Aorta (tissue), 5 donors: Measurements from ENCODE around the gene GPER1. TPM values are rescaled to one million over a fixed set of nuclear protein-coding genes. Genes with fewer than 3 reads are reported as not detected.

Experiments used
- ATAC-seq: fragments of 200-7000 bp; cut with Tn5 transposase; one replicate; pipeline ENCODE4 v1.9.1; 2022; ENCODE audit warnings: moderate library complexity; ENCODE audit not compliant: low FRiP score
- DNase-seq, 2 donors: peaks; one replicate each; pipeline ENCODE4 v3.0.0-alpha.2; 2020
- H3K27ac ChIP-seq, 2 donors: one replicate each; pipeline ENCODE4 v1.5.1; 2013; ENCODE audit warnings: low read length in 2 of 2, mild to moderate bottlenecking in 2 of 2, moderate library complexity in 2 of 2, control low read depth in 1 of 2, inconsistent platforms in 1 of 2, low read depth in 1 of 2
- H3K27me3 ChIP-seq, 2 donors: one replicate each; pipeline ENCODE4 v1.6.1; 2013; ENCODE audit warnings: control low read depth in 1 of 2, low read length in 1 of 2, mild to moderate bottlenecking in 1 of 2, moderate library complexity in 1 of 2; ENCODE audit not compliant: insufficient read depth in 2 of 2, control insufficient read depth in 1 of 2
- H3K36me3 ChIP-seq, 2 donors: one replicate each; pipeline ENCODE4 v1.6.1; 2013; ENCODE audit warnings: control low read depth in 1 of 2, low read length in 1 of 2, mild to moderate bottlenecking in 1 of 2; ENCODE audit not compliant: insufficient read depth in 2 of 2, control insufficient read depth in 1 of 2
- H3K4me1 ChIP-seq, 2 donors: one replicate each; pipeline ENCODE4 v1.6.1; 2013; ENCODE audit warnings: low read length in 2 of 2, control low read depth in 1 of 2, mild to moderate bottlenecking in 1 of 2, moderate library complexity in 1 of 2; ENCODE audit not compliant: insufficient read depth in 2 of 2, control insufficient read depth in 1 of 2
- H3K4me3 ChIP-seq, 2 donors: one replicate each; pipeline ENCODE4 v1.5.1; 2013; ENCODE audit warnings: low read length in 2 of 2, control low read depth in 1 of 2, mild to moderate bottlenecking in 1 of 2
- H3K9me3 ChIP-seq: one replicate; pipeline ENCODE4 v1.6.1; 2013; ENCODE audit warnings: mild to moderate bottlenecking, low read length; ENCODE audit not compliant: control insufficient read depth
- WGBS, 2 donors: extraction: QIAGEN DNeasy Blood & Tissue Kit; methylation state at CpG; one replicate each; pipeline ENCODE4 v1.1.7; 2013; 5-methylcytosine and 5-hydroxymethylcytosine counted together
- intact Hi-C, 2 donors: fragments of 100-400 bp; cut with DNase I; formaldehyde crosslinking; loops; one replicate each; pipeline versions ENCODE4 v1.14.2 to v1.15.0; 2022
- polyA plus RNA-seq, 2 donors: library from polyadenylated mRNA; stranded (reverse); fragments of 200-250 nt; gene quantifications; one replicate each; pipeline ENCODE4 v1.2.3, GENCODE V29; 2013
- total RNA-seq, 2 donors: library from RNA; stranded (reverse); fragmentation: NEBNext Ultra II Directional; extraction: Animal tissue kit (Norgen Biotek cat#: 25700); gene quantifications; one replicate each; pipeline ENCODE4 v1.2.1, GENCODE V29; 2021
- donor health status: healthy with polysubstance abuse.
- donor health status: Bipolar disorder and iron deficiency.
- donor health status: DM: no; HTN: no; CAD: no.
- donor health status: DM: no; HTN: no; CAD: no.
- donor health status: DM: yes; HTN: yes; CAD: no.

The GPER1 gene
- total and polyA plus RNA-seq, 4 donors = 2.8 to 11.2 (median 4.8) TPM

- no peaks in the 10 kb centered on the region for H3K36me3 ChIP-seq
- DNase-seq (no peak), ATAC-seq (peak; percentile 44)
- H3K4me3 ChIP-seq = no peak overlapping the region
- intact Hi-C loops = no loop called here
- H3K9me3 ChIP-seq = no peaks in the 10 kb centered on the region
- H3K27me3 ChIP-seq = no peaks in the 10 kb centered on the region
- H3K4me1 ChIP-seq = no peaks in the 10 kb centered on the region
- WGBS, 2 donors = 86 to 88% methylated on average over 17 of the region's 17 CpGs
- H3K27ac ChIP-seq = no peak overlapping the region
Measured at GRCh38 chr7:1053002-1053411, 34.9 kb upstream of the GPER1 start.

DNA sequence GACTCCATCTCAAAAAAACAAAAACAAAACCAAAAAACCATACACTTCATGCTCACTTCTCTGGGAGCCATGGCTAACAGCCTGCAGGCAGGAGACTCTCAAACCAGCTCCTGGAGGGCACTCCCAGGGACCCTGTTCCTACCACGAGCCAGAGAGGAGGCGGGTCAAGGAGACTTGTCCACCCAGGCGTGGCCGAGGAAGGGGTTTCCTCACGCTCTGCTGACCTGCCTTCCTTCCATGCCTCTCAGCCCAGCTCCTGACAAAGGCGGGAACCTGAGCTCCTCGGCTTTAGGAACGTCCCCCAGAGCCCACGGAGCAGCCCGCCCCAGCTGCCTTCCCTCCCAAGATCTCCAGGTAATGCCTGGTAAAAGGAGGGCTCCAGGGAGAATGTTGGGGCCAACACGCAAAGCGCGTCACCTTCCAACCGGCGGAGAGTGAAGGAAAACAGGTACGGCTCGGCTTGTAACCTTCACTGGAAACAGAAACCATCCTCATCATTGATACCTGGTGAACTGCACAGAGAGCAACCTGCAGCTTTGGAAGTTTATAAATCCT lies 34.0 kb upstream of the GPER1 start:
- Histone ChIP-seq H3K4me3 (no peak overlapping the region), H3K9me3 (no peaks in the 10 kb centered on the region), H3K27ac (no peak overlapping the region), H3K4me1 (no peaks in the 10 kb centered on the region), H3K36me3 (no peaks in the 10 kb centered on the region), H3K27me3 (no peaks in the 10 kb centered on the region)
- ATAC-seq (no peak), DNase-seq (no peak)
- intact Hi-C loops = no loop called here
- WGBS, 2 donors = 96 to 97% methylated on average over 17 of the region's 17 CpGs

DNA sequence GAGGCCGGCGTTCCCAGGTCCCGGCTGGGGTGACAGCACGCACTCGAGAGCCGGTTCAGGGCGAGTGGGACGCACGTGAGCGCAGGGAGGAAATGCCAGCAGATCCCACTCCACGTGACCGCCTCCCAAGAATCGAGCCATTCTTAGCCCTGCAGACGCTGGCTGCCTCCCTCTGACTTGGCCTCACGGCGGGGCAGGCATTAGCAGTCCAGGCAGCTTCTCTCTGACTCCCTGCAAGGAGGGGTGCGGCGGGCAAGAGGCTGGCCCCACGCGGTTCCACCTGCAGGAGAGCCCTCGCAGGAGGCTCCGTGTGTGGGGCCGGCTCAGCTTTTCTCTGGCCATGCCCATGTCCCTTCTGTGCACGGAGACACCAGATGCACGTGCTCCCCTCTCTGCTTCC lies 33.5 kb upstream of the GPER1 start:
- ATAC-seq (no peak), DNase-seq (no peak)
- Histone ChIP-seq H3K4me1 (no peaks in the 10 kb centered on the region), H3K27me3 (no peaks in the 10 kb centered on the region), H3K4me3 (no peak overlapping the region), H3K36me3 (no peaks in the 10 kb centered on the region), H3K27ac (no peak overlapping the region), H3K9me3 (no peaks in the 10 kb centered on the region)
- 80 to 83% methylated on average over 24 to 25 of the region's 25 CpGs for WGBS, 2 donors
- intact Hi-C loops = no loop called here

DNA sequence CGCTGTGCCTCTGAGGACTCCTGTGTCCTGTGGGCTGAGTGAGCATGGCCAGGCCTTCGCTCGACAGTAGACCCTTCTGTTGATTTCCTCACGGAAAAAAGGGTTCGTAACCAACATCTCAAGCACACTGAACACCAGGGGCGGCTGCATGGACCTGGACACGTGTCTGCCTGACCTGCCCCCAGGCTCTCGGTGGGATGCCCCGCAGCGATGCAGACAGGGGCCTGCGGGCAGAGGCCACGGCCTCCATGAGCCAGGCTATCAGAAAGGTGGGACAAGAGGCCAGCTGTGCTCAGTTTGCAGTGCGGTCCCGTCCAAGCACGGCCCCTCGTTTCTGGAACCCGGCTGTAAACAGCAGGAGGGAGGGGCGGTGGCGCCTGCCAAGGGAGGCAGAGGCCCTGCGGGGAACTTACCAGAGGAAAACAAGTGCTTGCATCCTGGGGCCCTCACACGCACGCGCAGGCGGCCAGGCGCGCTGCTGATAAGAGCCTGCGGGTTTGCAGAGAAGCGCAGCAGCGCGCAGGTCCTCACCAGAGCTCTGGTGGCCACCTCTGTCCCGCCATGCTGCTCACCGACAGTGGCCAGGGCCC lies 33.0 kb upstream of the GPER1 start:
- Histone ChIP-seq H3K9me3 (no peaks in the 10 kb centered on the region), H3K4me3 (no peak overlapping the region), H3K4me1 (no peaks in the 10 kb centered on the region), H3K27ac (no peak overlapping the region), H3K27me3 (no peaks in the 10 kb centered on the region), H3K36me3 (no peaks in the 10 kb centered on the region)
- 73 to 75% methylated on average over 32 of the region's 32 CpGs for whole genome bisulfite sequencing, 2 donors
- ATAC-seq (peak; percentile 53), DNase-seq (peak in 1 of 2 donors; percentile 80)
- intact Hi-C loops = no loop called here

DNA sequence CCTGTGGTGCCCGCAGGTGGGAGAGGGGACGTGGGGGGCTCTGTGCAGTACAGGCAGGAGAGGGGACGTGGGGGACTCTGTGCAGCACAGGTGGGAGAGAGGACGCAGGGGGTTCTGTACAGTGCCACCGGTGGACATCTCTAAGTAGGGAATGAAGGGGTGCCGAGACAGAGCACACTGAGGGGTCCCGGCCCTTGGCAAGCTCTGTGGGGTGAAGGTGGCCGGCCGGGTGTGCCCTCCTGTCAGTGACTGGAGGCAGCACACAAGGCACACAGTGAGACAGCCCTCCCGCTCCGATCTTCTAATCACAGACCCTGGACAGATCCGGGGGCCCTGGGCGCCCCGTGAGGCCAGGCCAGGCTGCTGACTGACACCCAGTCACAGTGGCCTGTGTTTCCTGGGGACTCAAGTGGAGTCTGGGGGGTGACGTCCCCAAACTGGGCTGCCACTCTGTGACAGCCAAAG lies 32.4 kb upstream of the GPER1 start:
- intact Hi-C loops = no loop called here
- DNase-seq (no peak), ATAC-seq (no peak)
- Histone ChIP-seq H3K9me3 (no peaks in the 10 kb centered on the region), H3K4me1 (no peaks in the 10 kb centered on the region), H3K4me3 (no peak overlapping the region), H3K27ac (no peak overlapping the region), H3K27me3 (no peaks in the 10 kb centered on the region), H3K36me3 (no peaks in the 10 kb centered on the region)
- WGBS, 2 donors = 83 to 88% methylated on average over 15 of the region's 15 CpGs

GRCh38 chr7:1055956-1056784 lies 31.7 kb upstream of the GPER1 start:
- intact Hi-C loops = no loop called here
- no peak overlapping the region for H3K27ac ChIP-seq
- no peaks in the 10 kb centered on the region for H3K4me1 ChIP-seq
- no peak overlapping the region for H3K4me3 ChIP-seq
- DNase-seq = no peak
- no peaks in the 10 kb centered on the region for H3K9me3 ChIP-seq
- WGBS, 2 donors = 90 to 92% methylated on average over 34 to 36 of the region's 36 CpGs
- no peaks in the 10 kb centered on the region for H3K36me3 ChIP-seq
- H3K27me3 ChIP-seq = no peaks in the 10 kb centered on the region
- ATAC-seq = no peak

GRCh38 chr7:1056785-1057410 lies 31.0 kb upstream of the GPER1 start:
- no peaks in the 10 kb centered on the region for H3K36me3 ChIP-seq
- H3K27me3 ChIP-seq = no peaks in the 10 kb centered on the region
- ATAC-seq (no peak), DNase-seq (no peak)
- H3K4me3 ChIP-seq = no peak overlapping the region
- H3K27ac ChIP-seq = no peak overlapping the region
- intact Hi-C loops = no loop called here
- 93 to 94% methylated on average over 26 to 27 of the region's 27 CpGs for WGBS, 2 donors
- H3K4me1 ChIP-seq = no peaks in the 10 kb centered on the region
- no peaks in the 10 kb centered on the region for H3K9me3 ChIP-seq

DNA sequence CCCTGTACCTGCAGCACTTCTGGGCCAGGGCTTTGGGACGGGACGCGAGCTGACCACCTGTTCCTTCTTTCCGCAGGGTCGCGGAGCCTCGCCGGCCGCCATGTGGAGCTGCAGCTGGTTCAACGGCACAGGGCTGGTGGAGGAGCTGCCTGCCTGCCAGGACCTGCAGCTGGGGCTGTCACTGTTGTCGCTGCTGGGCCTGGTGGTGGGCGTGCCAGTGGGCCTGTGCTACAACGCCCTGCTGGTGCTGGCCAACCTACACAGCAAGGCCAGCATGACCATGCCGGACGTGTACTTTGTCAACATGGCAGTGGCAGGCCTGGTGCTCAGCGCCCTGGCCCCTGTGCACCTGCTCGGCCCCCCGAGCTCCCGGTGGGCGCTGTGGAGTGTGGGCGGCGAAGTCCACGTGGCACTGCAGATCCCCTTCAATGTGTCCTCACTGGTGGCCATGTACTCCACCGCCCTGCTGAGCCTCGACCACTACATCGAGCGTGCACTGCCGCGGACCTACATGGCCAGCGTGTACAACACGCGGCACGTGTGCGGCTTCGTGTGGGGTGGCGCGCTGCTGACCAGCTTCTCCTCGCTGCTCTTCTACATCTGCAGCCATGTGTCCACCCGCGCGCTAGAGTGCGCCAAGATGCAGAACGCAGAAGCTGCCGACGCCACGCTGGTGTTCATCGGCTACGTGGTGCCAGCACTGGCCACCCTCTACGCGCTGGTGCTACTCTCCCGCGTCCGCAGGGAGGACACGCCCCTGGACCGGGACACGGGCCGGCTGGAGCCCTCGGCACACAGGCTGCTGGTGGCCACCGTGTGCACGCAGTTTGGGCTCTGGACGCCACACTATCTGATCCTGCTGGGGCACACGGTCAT lies 30.3 kb upstream of the GPER1 start:
- Histone ChIP-seq H3K27me3 (no peaks in the 10 kb centered on the region), H3K4me1 (no peaks in the 10 kb centered on the region)

More for the DNA sequence above, 30.3 kb upstream of the GPER1 start:
- Histone ChIP-seq H3K36me3 (no peaks in the 10 kb centered on the region), H3K4me3 (no peak overlapping the region), H3K27ac (no peak overlapping the region), H3K9me3 (no peaks in the 10 kb centered on the region)
- ATAC-seq (no peak), DNase-seq (no peak)
- WGBS, 2 donors = 96% methylated on average over 54 to 62 of the region's 62 CpGs
- intact Hi-C loops = no loop called here
